PFSK-1 (cell line): Measurements from ENCODE around the gene PRR36.

Source experiments
- FOXP2 ChIP-seq: optimal IDR thresholded peaks from 2 replicates; pipeline ENCODE3; 2011; ENCODE audit warnings: borderline replicate concordance, control low read depth, inconsistent platforms; ENCODE audit not compliant: insufficient read depth; ENCODE audit errors: extremely low read length, extremely low read depth
- POLR2AphosphoS5 ChIP-seq: IDR thresholded peaks from 2 replicates; pipeline ENCODE4 v1.6.1; 2012; ENCODE audit warnings: low read depth, mild to moderate bottlenecking, control low read depth, low read length, moderate library complexity
- REST ChIP-seq, 2 experiments: IDR thresholded peaks; 2 replicates each; pipeline versions ENCODE4 v1.6.1 to v1.8.0; 2011 to 2012; ENCODE audit warnings: low read depth in 2 of 2, low read length in 2 of 2, control low read depth in 1 of 2, inconsistent platforms in 1 of 2, mild to moderate bottlenecking in 1 of 2, moderate library complexity in 1 of 2; ENCODE audit not compliant: insufficient read depth in 1 of 2
- SIN3A ChIP-seq: IDR thresholded peaks from 2 replicates; pipeline ENCODE4 v1.6.1; 2012; ENCODE audit warnings: mild to moderate bottlenecking, low read length, moderate library complexity, borderline replicate concordance; ENCODE audit not compliant: insufficient read depth
- TAF1 ChIP-seq: IDR thresholded peaks from 2 replicates; pipeline ENCODE4 v1.6.1; 2012; ENCODE audit warnings: low read length, control low read depth, borderline replicate concordance; ENCODE audit not compliant: insufficient read depth

Gene PRR36

GRCh38 chr19:7867092-7867844 lies 6.9 kb downstream of the PRR36 start:
- TF ChIP-seq TAF1 (no peak), FOXP2 (no peak), REST (IDR thresholded peaks at IDR 0.05; ENCODE audit: insufficient read depth in 1 of 2, low read depth in 2 of 2, low read length in 2 of 2) (no peak), POLR2AphosphoS5 (no peak), SIN3A (no peak)

- TF ChIP-seq POLR2AphosphoS5 (no peak), FOXP2 (no peak), REST (IDR thresholded peaks at IDR 0.05; ENCODE audit: insufficient read depth in 1 of 2, low read depth in 2 of 2, low read length in 2 of 2) (no peak), TAF1 (no peak), SIN3A (no peak)
Observed at GRCh38 chr19:7866399-7867091, 7.6 kb downstream of the PRR36 start.

GRCh38 chr19:7865262-7865911 lies 8.8 kb downstream of the PRR36 start:
- no peak for TF ChIP-seq SIN3A

- TF ChIP-seq SIN3A (no peak), REST (IDR thresholded peaks at IDR 0.05; ENCODE audit: insufficient read depth in 1 of 2, low read depth in 2 of 2, low read length in 2 of 2) (no peak), FOXP2 (no peak), TAF1 (no peak)
Observed at GRCh38 chr19:7864690-7865074, 9.5 kb downstream of the PRR36 start.

GRCh38 chr19:7863971-7864689 lies 10.1 kb downstream of the PRR36 start:
- TF ChIP-seq POLR2AphosphoS5 (no peak), FOXP2 (no peak), TAF1 (no peak), SIN3A (no peak), REST (IDR thresholded peaks at IDR 0.05; ENCODE audit: insufficient read depth in 1 of 2, low read depth in 2 of 2, low read length in 2 of 2) (no peak)
